NCI-H1930 (cell line): ENCODE data around the gene SLC39A11.
"Not testable (repeated sequence)": the region's sequence is repeated elsewhere in the genome, so short reads cannot be mapped to it uniquely, and the experiment has no call there.

Experiments
- DNase-seq, 2 experiments: peaks; one replicate each; lab custom pipeline; 2025; lab: John Stamatoyannopoulos, UW

Gene SLC39A11

GRCh38 chr17:72947475-72947874 is 145.0 kb downstream of the SLC39A11 start:
- DNase-seq, result no peak

- no peak for DNase-seq
These were observed 145.8 kb downstream of the SLC39A11 start for GRCh38 chr17:72946696-72947095.

GRCh38 chr17:72946156-72946555 is 146.3 kb downstream of the SLC39A11 start:
- no peak for DNase-seq

GRCh38 chr17:72945473-72945872 is 147.0 kb downstream of the SLC39A11 start:
- no peak for DNase-seq

GRCh38 chr17:72943826-72944689 is 148.4 kb downstream of the SLC39A11 start:
- no peak for DNase-seq

GRCh38 chr17:72942579-72942978 is 149.9 kb downstream of the SLC39A11 start:
- DNase-seq, result no peak

GRCh38 chr17:72940496-72940895 is 152.0 kb downstream of the SLC39A11 start:
- no peak for DNase-seq

GRCh38 chr17:72938482-72938881 is 154.0 kb downstream of the SLC39A11 start:
- no peak for DNase-seq

GRCh38 chr17:72937707-72938106 is 154.8 kb downstream of the SLC39A11 start:
- no peak for DNase-seq

- not testable (repeated sequence) for DNase-seq
These were observed 155.2 kb downstream of the SLC39A11 start for GRCh38 chr17:72937254-72937653.

GRCh38 chr17:72935984-72936383 is 156.5 kb downstream of the SLC39A11 start:
- no peak for DNase-seq

- DNase-seq, result no peak
These were observed 157.6 kb downstream of the SLC39A11 start for GRCh38 chr17:72934927-72935326.

- DNase-seq, result no peak
These were observed 160.9 kb downstream of the SLC39A11 start for GRCh38 chr17:72931635-72932034.

GRCh38 chr17:72931163-72931562 is 161.3 kb downstream of the SLC39A11 start:
- DNase-seq, result no peak

GRCh38 chr17:72930031-72930430 is 162.5 kb downstream of the SLC39A11 start:
- no peak for DNase-seq

GRCh38 chr17:72928454-72929136 is 163.9 kb downstream of the SLC39A11 start:
- DNase-seq, result no peak

- no peak for DNase-seq
These were observed 164.7 kb downstream of the SLC39A11 start for GRCh38 chr17:72927760-72928159.

- DNase-seq, result no peak
These were observed 165.3 kb downstream of the SLC39A11 start for GRCh38 chr17:72927146-72927545.

GRCh38 chr17:72926171-72926570 is 166.3 kb downstream of the SLC39A11 start:
- DNase-seq, result no peak

GRCh38 chr17:72924196-72924595 is 168.3 kb downstream of the SLC39A11 start:
- DNase-seq, result no peak

GRCh38 chr17:72922219-72922618 is 170.3 kb downstream of the SLC39A11 start:
- no peak for DNase-seq

GRCh38 chr17:72921347-72922054 is 171.0 kb downstream of the SLC39A11 start:
- DNase-seq, result no peak

GRCh38 chr17:72920513-72920912 is 172.0 kb downstream of the SLC39A11 start:
- DNase-seq, result no peak
